ENCODE results near the gene SLC22A14.
A peak's percentile ranks its signal among the peaks of the same experiment; 100 is the strongest.
"Not testable (repeated sequence)": the region's sequence is repeated elsewhere in the genome, so short reads cannot be mapped to it uniquely, and the experiment has no call there.

SLC22A14 gene

GRCh38 chr3:38281895-38282686, at the start of gene SLC22A14:
Gene SLC22A14, plus strand, starts transcription at chr3:38282294. Its CDS starts 23,733 bp downstream, at chr3:38306027.
- no peak for TF ChIP-seq POLR2A (IDR thresholded peaks at IDR 0.05; ENCODE audit: low read length)
- no peak for TF ChIP-seq GATA1 (IDR thresholded peaks at IDR 0.05; ENCODE audit: low read depth, low read length)
- DNase-seq: peak; percentile 8

- no peak for TF ChIP-seq POLR2A (IDR thresholded peaks at IDR 0.05; ENCODE audit: low read length)
- TF ChIP-seq GATA1 (IDR thresholded peaks at IDR 0.05; ENCODE audit: low read depth, low read length): no peak
- DNase-seq: no peak
Observed at GRCh38 chr3:38232701-38233100, 49.4 kb upstream of the SLC22A14 start.

GRCh38 chr3:38235466-38235865, 46.6 kb upstream of the SLC22A14 start:
- no peak for DNase-seq
- TF ChIP-seq GATA1 (IDR thresholded peaks at IDR 0.05; ENCODE audit: low read depth, low read length): no peak
- no peak for TF ChIP-seq POLR2A (IDR thresholded peaks at IDR 0.05; ENCODE audit: low read length)

GRCh38 chr3:38238416-38239008, 43.6 kb upstream of the SLC22A14 start:
- no peak for DNase-seq
- TF ChIP-seq GATA1 (IDR thresholded peaks at IDR 0.05; ENCODE audit: low read depth, low read length) (no peak), POLR2A (IDR thresholded peaks at IDR 0.05; ENCODE audit: low read length) (no peak)

GRCh38 chr3:38242812-38243211, 39.3 kb upstream of the SLC22A14 start:
- DNase-seq: not testable (repeated sequence)

GRCh38 chr3:38245930-38246329, 36.2 kb upstream of the SLC22A14 start:
- TF ChIP-seq POLR2A (IDR thresholded peaks at IDR 0.05; ENCODE audit: low read length) (no peak), GATA1 (IDR thresholded peaks at IDR 0.05; ENCODE audit: low read depth, low read length) (no peak)
- no peak for DNase-seq

GRCh38 chr3:38247366-38248035, 34.6 kb upstream of the SLC22A14 start:
- TF ChIP-seq POLR2A (IDR thresholded peaks at IDR 0.05; ENCODE audit: low read length) (no peak), GATA1 (IDR thresholded peaks at IDR 0.05; ENCODE audit: low read depth, low read length) (no peak)
- DNase-seq: peak in 1 of 2 experiments; percentile 20

GRCh38 chr3:38250198-38250597, 31.9 kb upstream of the SLC22A14 start:
- TF ChIP-seq POLR2A (IDR thresholded peaks at IDR 0.05; ENCODE audit: low read length) (no peak), GATA1 (IDR thresholded peaks at IDR 0.05; ENCODE audit: low read depth, low read length) (no peak)

GRCh38 chr3:38251197-38251596, 30.9 kb upstream of the SLC22A14 start:
- no peak for TF ChIP-seq POLR2A (IDR thresholded peaks at IDR 0.05; ENCODE audit: low read length)
- TF ChIP-seq GATA1 (IDR thresholded peaks at IDR 0.05; ENCODE audit: low read depth, low read length): no peak
- no peak for DNase-seq

More at GRCh38 chr3:38250198-38250597, 31.9 kb upstream of the SLC22A14 start:
- no peak for DNase-seq

- DNase-seq: no peak
- TF ChIP-seq POLR2A (IDR thresholded peaks at IDR 0.05; ENCODE audit: low read length) (no peak), GATA1 (IDR thresholded peaks at IDR 0.05; ENCODE audit: low read depth, low read length) (no peak)
Observed at GRCh38 chr3:38253704-38254103, 28.4 kb upstream of the SLC22A14 start.

GRCh38 chr3:38254872-38255271, 27.2 kb upstream of the SLC22A14 start:
- TF ChIP-seq POLR2A (IDR thresholded peaks at IDR 0.05; ENCODE audit: low read length): no peak
- TF ChIP-seq GATA1 (IDR thresholded peaks at IDR 0.05; ENCODE audit: low read depth, low read length): no peak
- no peak for DNase-seq

- peak in 1 of 2 experiments; percentile 36 for DNase-seq
Observed at GRCh38 chr3:38255627-38256026, 26.5 kb upstream of the SLC22A14 start.

GRCh38 chr3:38257583-38257982, 24.5 kb upstream of the SLC22A14 start:
- TF ChIP-seq GATA1 (IDR thresholded peaks at IDR 0.05; ENCODE audit: low read depth, low read length) (no peak), POLR2A (IDR thresholded peaks at IDR 0.05; ENCODE audit: low read length) (no peak)
- peak in 1 of 2 experiments; percentile 6 for DNase-seq

More at GRCh38 chr3:38255627-38256026, 26.5 kb upstream of the SLC22A14 start:
- TF ChIP-seq POLR2A (IDR thresholded peaks at IDR 0.05; ENCODE audit: low read length) (no peak), GATA1 (IDR thresholded peaks at IDR 0.05; ENCODE audit: low read depth, low read length) (no peak)

- TF ChIP-seq GATA1 (IDR thresholded peaks at IDR 0.05; ENCODE audit: low read depth, low read length) (no peak), POLR2A (IDR thresholded peaks at IDR 0.05; ENCODE audit: low read length) (no peak)
- DNase-seq: no peak
Observed at GRCh38 chr3:38260474-38260873, 21.6 kb upstream of the SLC22A14 start.

All from erythroblast (primary cell).